ENCODE data around the gene PCNT. TPM values are rescaled to one million over a fixed set of nuclear protein-coding genes. Genes with fewer than 3 reads are reported as not detected.
A peak's percentile ranks its signal among the peaks of the same experiment; 100 is the strongest.

The PCNT gene
- total and polyA plus RNA-seq, 9 of the 15 experiments (the other 6 are each of a cell fraction or from before 2014, with no cell fraction given): 9.1 to 53.5 (median 31.3) TPM

GRCh38 chr21:46324390-46325072 lies 575 bp downstream of the PCNT start (continued):
- TF ChIP-seq HNRNPUL1 (IDR thresholded peaks at IDR 0.05; ENCODE audit: low read length) (no peak), ZBTB2 (IDR thresholded peaks at IDR 0.05) (no peak), MTF1 (CRISPR knock-in tag; IDR thresholded peaks at IDR 0.05; ENCODE audit: borderline replicate concordance) (no peak), ZNF507 (tag; conservative IDR thresholded peaks at IDR 0.05) (no peak), GATAD2A (IDR thresholded peaks at IDR 0.05) (no peak), ZNF398 (CRISPR knock-in tag; IDR thresholded peaks at IDR 0.05) (no peak), RAD51 (IDR thresholded peaks at IDR 0.05; ENCODE audit: borderline replicate concordance, low read depth) (no peak), ZNF79 (CRISPR knock-in tag; IDR thresholded peaks at IDR 0.05; ENCODE audit: low read depth) (no peak), SOX6 (IDR thresholded peaks at IDR 0.05) (no peak), PML (IDR thresholded peaks at IDR 0.05; ENCODE audit: low read length) (peak; percentile 46; the same call in 1 of the 2 replicates), RBM25 (IDR thresholded peaks at IDR 0.05; ENCODE audit: low read depth, low read length, severe bottlenecking) (peak; percentile 87), ZNF121 (CRISPR knock-in tag; conservative IDR thresholded peaks at IDR 0.05) (no peak), POLR2B (IDR thresholded peaks at IDR 0.05; ENCODE audit: low read depth, partially characterized antibody) (peak; percentile 14), ADNP (tag; IDR thresholded peaks at IDR 0.05) (no peak), CHD2 (IDR thresholded peaks at IDR 0.05; ENCODE audit: low read depth, low read length) (peak; percentile 27; the same call in 1 of the 2 replicates), ZBTB34 (CRISPR knock-in tag; IDR thresholded peaks at IDR 0.05) (no peak)
- TF ChIP-seq, protein P1, sequence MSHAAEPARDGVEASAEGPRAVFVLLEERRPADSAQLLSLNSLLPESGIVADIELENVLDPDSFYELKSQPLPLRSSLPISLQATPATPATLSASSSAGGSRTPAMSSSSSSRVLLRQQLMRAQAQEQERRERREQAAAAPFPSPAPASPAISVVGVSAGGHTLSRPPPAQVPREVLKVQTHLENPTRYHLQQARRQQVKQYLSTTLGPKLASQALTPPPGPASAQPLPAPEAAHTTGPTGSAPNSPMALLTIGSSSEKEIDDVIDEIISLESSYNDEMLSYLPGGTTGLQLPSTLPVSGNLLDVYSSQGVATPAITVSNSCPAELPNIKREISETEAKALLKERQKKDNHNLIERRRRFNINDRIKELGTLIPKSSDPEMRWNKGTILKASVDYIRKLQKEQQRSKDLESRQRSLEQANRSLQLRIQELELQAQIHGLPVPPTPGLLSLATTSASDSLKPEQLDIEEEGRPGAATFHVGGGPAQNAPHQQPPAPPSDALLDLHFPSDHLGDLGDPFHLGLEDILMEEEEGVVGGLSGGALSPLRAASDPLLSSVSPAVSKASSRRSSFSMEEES (CRISPR knock-in tag; IDR thresholded peaks at IDR 0.05): no peak
- TF ChIP-seq, protein P2, sequence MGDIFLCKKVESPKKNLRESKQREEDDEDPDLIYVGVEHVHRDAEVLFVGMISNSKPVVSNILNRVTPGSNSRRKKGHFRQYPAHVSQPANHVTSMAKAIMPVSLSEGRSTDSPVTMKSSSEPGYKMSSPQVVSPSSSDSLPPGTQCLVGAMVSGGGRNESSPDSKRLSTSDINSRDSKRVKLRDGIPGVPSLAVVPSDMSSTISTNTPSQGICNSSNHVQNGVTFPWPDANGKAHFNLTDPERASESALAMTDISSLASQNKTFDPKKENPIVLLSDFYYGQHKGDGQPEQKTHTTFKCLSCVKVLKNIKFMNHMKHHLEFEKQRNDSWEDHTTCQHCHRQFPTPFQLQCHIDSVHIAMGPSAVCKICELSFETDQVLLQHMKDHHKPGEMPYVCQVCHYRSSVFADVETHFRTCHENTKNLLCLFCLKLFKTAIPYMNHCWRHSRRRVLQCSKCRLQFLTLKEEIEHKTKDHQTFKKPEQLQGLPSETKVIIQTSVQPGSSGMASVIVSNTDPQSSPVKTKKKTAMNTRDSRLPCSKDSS (IDR thresholded peaks at IDR 0.05; ENCODE audit: low read depth, partially characterized antibody): no peak
- TF ChIP-seq, protein P3, sequence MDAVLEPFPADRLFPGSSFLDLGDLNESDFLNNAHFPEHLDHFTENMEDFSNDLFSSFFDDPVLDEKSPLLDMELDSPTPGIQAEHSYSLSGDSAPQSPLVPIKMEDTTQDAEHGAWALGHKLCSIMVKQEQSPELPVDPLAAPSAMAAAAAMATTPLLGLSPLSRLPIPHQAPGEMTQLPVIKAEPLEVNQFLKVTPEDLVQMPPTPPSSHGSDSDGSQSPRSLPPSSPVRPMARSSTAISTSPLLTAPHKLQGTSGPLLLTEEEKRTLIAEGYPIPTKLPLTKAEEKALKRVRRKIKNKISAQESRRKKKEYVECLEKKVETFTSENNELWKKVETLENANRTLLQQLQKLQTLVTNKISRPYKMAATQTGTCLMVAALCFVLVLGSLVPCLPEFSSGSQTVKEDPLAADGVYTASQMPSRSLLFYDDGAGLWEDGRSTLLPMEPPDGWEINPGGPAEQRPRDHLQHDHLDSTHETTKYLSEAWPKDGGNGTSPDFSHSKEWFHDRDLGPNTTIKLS (IDR thresholded peaks at IDR 0.05; ENCODE audit: borderline replicate concordance, low read depth): no peak
